Measurements from ENCODE around the gene ASGR1.

DNA sequence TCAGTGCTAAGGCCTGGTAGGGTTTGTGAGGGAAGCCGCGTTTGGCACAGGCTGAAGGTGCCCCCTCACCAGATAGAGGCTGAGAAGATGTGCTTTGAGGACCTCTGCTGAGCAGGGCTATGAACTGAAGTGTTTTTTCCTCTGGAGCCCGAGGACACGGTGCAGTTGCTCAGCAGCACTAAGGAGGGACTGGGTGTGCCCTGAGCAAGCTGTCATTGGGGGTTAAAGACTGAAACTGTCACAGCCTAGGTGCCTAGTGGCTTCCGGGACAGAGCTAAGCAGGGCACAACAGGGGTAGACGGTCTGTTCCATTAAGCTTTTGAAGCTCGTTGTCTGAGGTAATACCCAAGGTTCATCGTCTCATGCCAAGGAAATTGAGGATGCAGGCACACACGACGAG, 39.8 kb downstream of the ASGR1 start:
- TF ChIP-seq, protein P1, sequence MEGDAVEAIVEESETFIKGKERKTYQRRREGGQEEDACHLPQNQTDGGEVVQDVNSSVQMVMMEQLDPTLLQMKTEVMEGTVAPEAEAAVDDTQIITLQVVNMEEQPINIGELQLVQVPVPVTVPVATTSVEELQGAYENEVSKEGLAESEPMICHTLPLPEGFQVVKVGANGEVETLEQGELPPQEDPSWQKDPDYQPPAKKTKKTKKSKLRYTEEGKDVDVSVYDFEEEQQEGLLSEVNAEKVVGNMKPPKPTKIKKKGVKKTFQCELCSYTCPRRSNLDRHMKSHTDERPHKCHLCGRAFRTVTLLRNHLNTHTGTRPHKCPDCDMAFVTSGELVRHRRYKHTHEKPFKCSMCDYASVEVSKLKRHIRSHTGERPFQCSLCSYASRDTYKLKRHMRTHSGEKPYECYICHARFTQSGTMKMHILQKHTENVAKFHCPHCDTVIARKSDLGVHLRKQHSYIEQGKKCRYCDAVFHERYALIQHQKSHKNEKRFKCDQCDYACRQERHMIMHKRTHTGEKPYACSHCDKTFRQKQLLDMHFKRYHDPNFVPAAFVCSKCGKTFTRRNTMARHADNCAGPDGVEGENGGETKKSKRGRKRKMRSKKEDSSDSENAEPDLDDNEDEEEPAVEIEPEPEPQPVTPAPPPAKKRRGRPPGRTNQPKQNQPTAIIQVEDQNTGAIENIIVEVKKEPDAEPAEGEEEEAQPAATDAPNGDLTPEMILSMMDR (conservative IDR thresholded peaks at IDR 0.05; ENCODE audit: low read length): no peak
- no peak for TF ChIP-seq EZH2phosphoT487 (IDR thresholded peaks at IDR 0.05; ENCODE audit: borderline replicate concordance)

Data from Loucy (cell line).